Measurements from ENCODE around the gene TMTC4. TPM values are rescaled to one million over a fixed set of nuclear protein-coding genes. Genes with fewer than 3 reads are reported as not detected.

Gene TMTC4, protein sequence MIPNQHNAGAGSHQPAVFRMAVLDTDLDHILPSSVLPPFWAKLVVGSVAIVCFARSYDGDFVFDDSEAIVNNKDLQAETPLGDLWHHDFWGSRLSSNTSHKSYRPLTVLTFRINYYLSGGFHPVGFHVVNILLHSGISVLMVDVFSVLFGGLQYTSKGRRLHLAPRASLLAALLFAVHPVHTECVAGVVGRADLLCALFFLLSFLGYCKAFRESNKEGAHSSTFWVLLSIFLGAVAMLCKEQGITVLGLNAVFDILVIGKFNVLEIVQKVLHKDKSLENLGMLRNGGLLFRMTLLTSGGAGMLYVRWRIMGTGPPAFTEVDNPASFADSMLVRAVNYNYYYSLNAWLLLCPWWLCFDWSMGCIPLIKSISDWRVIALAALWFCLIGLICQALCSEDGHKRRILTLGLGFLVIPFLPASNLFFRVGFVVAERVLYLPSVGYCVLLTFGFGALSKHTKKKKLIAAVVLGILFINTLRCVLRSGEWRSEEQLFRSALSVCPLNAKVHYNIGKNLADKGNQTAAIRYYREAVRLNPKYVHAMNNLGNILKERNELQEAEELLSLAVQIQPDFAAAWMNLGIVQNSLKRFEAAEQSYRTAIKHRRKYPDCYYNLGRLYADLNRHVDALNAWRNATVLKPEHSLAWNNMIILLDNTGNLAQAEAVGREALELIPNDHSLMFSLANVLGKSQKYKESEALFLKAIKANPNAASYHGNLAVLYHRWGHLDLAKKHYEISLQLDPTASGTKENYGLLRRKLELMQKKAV
- total RNA-seq (10 to 100 TPM in 2 of 4 donors, 1 to 10 TPM in 2; 8.6 to 16.9 (median 9.9) TPM), polyA plus RNA-seq (1 to 10 TPM; 3.6 to 6.8 (median 3.7) TPM)

DNA sequence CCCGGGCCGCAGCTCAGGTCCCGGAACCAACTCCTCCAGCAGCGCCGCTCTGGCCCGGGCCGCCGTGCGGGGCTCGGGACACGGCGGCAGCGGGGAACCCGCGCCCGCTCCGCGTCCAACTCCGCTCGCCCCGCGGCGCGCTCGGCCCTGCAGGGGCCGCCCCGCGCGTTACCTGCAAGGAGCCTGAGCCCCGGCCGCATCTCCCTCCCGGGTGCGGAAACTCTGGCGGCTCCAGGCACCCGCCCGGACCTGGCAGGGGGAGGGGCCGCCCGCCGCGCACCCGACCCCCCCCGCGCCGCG lies at the start of gene TMTC4:
TSS of gene TMTC4 (minus strand) at position 224 of the 300 bp plus-strand sequence. CDS start 4,433 bp downstream, outside the sequence.
- H3K36me3 ChIP-seq: no peaks in the 10 kb centered on the region
- no peaks in the 10 kb centered on the region for H3K9me3 ChIP-seq
- intact Hi-C loops (cut with DNase I): loop anchor here (2.0 to 10.0 kb wide), 2 partner anchors 710 to 1176 kb away; no protein-coding TSS in a partner anchor
- 0 to 1% methylated on average over 45 of the region's 45 CpGs for WGBS, 2 donors
- H3K4me3 ChIP-seq: peak within 1 kb of the TSS; percentile 55 to 96 (median 83)
- TF ChIP-seq POLR2A (IDR thresholded peaks at IDR 0.05): no peak
- TF ChIP-seq EP300 (IDR thresholded peaks at IDR 0.05): no peak
- TF ChIP-seq, protein P1, sequence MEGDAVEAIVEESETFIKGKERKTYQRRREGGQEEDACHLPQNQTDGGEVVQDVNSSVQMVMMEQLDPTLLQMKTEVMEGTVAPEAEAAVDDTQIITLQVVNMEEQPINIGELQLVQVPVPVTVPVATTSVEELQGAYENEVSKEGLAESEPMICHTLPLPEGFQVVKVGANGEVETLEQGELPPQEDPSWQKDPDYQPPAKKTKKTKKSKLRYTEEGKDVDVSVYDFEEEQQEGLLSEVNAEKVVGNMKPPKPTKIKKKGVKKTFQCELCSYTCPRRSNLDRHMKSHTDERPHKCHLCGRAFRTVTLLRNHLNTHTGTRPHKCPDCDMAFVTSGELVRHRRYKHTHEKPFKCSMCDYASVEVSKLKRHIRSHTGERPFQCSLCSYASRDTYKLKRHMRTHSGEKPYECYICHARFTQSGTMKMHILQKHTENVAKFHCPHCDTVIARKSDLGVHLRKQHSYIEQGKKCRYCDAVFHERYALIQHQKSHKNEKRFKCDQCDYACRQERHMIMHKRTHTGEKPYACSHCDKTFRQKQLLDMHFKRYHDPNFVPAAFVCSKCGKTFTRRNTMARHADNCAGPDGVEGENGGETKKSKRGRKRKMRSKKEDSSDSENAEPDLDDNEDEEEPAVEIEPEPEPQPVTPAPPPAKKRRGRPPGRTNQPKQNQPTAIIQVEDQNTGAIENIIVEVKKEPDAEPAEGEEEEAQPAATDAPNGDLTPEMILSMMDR (IDR thresholded peaks at IDR 0.05): no peak
- TF ChIP-seq POLR2AphosphoS5 (IDR thresholded peaks at IDR 0.05): no peak
- DNase-seq: no peak
- H3K27ac ChIP-seq: peak within 1 kb of the TSS; percentile 87 to 95 (median 92)
- no peaks in the 10 kb centered on the region for H3K27me3 ChIP-seq
- peaks cover 0 to 21% (median 16%) of the 10 kb centered on the region in 4 donors for H3K4me1 ChIP-seq

DNA sequence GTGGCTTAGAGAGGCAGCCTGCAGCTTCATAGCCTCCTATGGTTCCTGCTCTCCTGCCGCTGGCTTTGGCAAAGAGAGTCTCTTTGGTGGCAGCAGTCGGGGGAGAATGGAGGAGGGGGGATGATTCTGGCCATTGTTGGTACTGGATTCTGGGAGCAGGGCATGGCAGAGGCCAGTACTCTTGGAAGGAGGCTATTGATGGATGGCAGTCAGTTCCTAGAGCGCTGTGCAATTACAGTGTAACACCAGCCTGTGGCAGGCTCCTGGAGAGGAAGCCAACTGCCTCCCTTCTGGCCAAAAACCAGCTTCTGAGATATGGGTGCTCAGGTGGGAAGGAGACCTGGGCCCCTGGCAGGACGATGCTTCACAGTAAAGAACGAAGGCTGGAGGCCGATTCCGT lies 47.9 kb upstream of the TMTC4 start:
- TF ChIP-seq EP300 (IDR thresholded peaks at IDR 0.05) (no peak), POLR2A (IDR thresholded peaks at IDR 0.05) (no peak), POLR2AphosphoS5 (IDR thresholded peaks at IDR 0.05) (no peak)
- TF ChIP-seq, protein P1 (IDR thresholded peaks at IDR 0.05): no peak
- 84 to 88% methylated on average over 7 of the region's 7 CpGs for WGBS, 2 donors
- intact Hi-C loops (cut with DNase I): loop anchor here (5.0 kb wide), 1 partner anchor 405 kb away; no protein-coding TSS in a partner anchor
- Histone ChIP-seq H3K4me3 (no peak overlapping the region), H3K9me3 (no peaks in the 10 kb centered on the region), H3K4me1 (no peaks in the 10 kb centered on the region), H3K27ac (no peak overlapping the region), H3K27me3 (no peaks in the 10 kb centered on the region), H3K36me3 (no peaks in the 10 kb centered on the region)
- no peak for DNase-seq

DNA sequence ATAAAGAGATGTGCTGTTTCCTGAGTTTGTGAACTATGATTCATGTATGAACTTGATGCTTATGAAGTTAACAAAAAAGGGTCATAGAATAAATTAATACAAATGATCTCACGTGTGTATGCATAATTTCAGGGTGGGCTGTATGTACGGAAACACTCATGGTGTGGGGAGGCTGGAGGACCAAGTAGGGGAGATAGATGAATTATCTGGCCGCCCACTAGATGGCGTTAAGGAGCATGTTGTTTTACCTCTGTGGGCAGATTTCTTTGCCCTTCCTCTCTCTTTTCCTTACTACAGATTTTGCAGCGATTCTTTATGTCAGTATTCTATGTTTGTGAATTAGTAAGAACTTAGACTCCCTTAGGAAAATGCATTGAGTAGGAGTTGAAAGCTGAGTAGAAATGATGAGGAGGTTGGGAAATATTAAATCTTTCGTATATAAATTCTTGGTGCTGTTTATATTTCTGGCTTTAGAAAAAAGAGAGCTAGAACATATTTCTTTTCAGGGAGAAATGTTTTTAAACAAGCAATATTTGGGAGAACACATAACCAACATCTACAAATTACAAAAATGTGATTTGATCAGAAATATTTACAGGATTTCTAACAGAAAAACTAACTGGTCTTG lies 47.4 kb upstream of the TMTC4 start:
- no peak overlapping the region for H3K4me3 ChIP-seq
- H3K27me3 ChIP-seq: no peaks in the 10 kb centered on the region
- no peaks in the 10 kb centered on the region for H3K36me3 ChIP-seq
- DNase-seq: no peak
- WGBS, 2 donors: 12 to 22% methylated on average over 6 of the region's 6 CpGs
- intact Hi-C loops (cut with DNase I): loop anchor here (5.0 kb wide), 1 partner anchor 405 kb away; no protein-coding TSS in a partner anchor
- H3K4me1 ChIP-seq: no peaks in the 10 kb centered on the region
- TF ChIP-seq, protein P1 (IDR thresholded peaks at IDR 0.05): peak in 3 of 4 experiments; percentile 17 to 62 (median 60)
- TF ChIP-seq POLR2AphosphoS5 (IDR thresholded peaks at IDR 0.05): no peak
- no peaks in the 10 kb centered on the region for H3K9me3 ChIP-seq
- no peak overlapping the region for H3K27ac ChIP-seq

DNA sequence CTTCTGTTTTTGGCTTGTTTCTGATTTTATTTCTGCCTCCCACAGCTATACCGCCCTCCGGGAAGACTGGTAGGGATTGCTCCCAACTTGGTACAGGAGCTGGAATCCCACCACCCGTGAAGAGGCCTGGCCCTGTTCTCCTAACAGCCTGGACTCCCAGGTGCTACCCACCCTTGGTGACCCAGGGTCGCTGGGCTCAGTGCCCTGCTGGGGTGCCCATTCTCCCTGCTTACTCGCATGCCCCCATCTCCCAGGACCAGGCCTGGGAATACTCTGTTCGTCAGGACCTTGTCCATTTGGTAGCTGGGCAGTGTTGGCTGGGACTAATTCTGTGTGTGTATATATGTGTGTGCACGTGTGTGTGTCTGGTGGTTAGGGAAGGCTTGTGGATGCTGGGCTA lies 41.0 kb upstream of the TMTC4 start:
- Histone ChIP-seq H3K9me3 (no peaks in the 10 kb centered on the region), H3K4me3 (no peak overlapping the region), H3K27me3 (no peaks in the 10 kb centered on the region), H3K4me1 (no peaks in the 10 kb centered on the region), H3K36me3 (no peaks in the 10 kb centered on the region), H3K27ac (no peak overlapping the region)
- intact Hi-C loops (cut with DNase I): no loop called here
- TF ChIP-seq EP300 (IDR thresholded peaks at IDR 0.05) (no peak), POLR2AphosphoS5 (IDR thresholded peaks at IDR 0.05) (no peak), POLR2A (IDR thresholded peaks at IDR 0.05) (no peak)
- TF ChIP-seq, protein P1 (IDR thresholded peaks at IDR 0.05): no peak
- DNase-seq: no peak
- WGBS, 2 donors: 90 to 93% methylated on average over 7 of the region's 7 CpGs
